ENCODE results near the gene PGD.

PGD gene

DNA sequence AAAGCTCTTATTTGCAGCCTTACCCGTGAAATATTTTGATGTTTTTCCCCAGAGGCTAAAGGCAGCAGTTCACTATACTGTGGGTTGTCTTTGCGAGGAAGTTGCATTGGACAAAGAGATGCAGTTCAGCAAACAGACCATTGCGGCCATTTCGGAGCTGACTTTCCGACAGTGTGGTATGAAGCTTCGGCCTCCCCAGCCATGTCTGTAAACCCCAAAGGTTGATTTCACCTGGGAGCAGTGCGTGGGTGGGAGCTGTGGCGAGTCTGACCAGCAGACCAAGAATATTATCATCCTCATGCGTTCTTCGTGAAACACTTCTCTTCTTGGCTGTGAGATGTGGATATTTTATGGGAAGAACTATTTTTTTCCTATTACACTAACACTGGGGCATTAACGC, 34.9 kb downstream of the PGD start:
- DNase-seq = no peak
- no peak overlapping the region for H2BK5ac ChIP-seq (ENCODE audit: low read depth, low read length, poor library complexity, severe bottlenecking)
- H4K8ac ChIP-seq (ENCODE audit: low read length) = no peak overlapping the region
- H3K36me3 ChIP-seq (ENCODE audit: control insufficient read depth in 1 of 2, insufficient read depth in 2 of 2, low read depth in 1 of 2, low read length in 2 of 2) = peaks cover 0 to 5% of the 10 kb centered on the region in 2 experiments
- no peak overlapping the region for H3K4me3 ChIP-seq (ENCODE audit: insufficient read depth in 1 of 2, low read depth in 1 of 2, low read length in 2 of 2)
- H2BK15ac ChIP-seq (ENCODE audit: low read depth, poor library complexity, severe bottlenecking) = no peak overlapping the region
- peaks cover 34% of the 10 kb centered on the region for H3K79me1 ChIP-seq (replicated peaks; ENCODE audit: low read length, poor library complexity, severe bottlenecking)
- no peak overlapping the region for H3K27ac ChIP-seq (ENCODE audit: low read length, poor library complexity, severe bottlenecking)
- no peak overlapping the region for H3K14ac ChIP-seq (ENCODE audit: low read length in 2 of 2)
- peaks cover 14% of the 10 kb centered on the region for H3K4me1 ChIP-seq (ENCODE audit: control insufficient read depth, insufficient read depth, low read depth, low read length)
- H3K18ac ChIP-seq (ENCODE audit: low read depth in 1 of 2, low read length in 2 of 2) = no peak overlapping the region
- H3K9me3 ChIP-seq (ENCODE audit: control insufficient read depth, low read length) = no peaks in the 10 kb centered on the region
- WGBS = 94% methylated on average over 8 of the region's 11 CpGs
- no peak overlapping the region for H3K9ac ChIP-seq (ENCODE audit: low read length)
- no peak overlapping the region for H2BK12ac ChIP-seq (ENCODE audit: low read length in 2 of 2)
- no peak overlapping the region for H3K4me2 ChIP-seq (ENCODE audit: low read length, poor library complexity, severe bottlenecking)
- H2AK5ac ChIP-seq (ENCODE audit: low read length, severe bottlenecking) = no peak overlapping the region
- H2BK120ac ChIP-seq (ENCODE audit: low read depth, low read length) = no peak overlapping the region
- H3K23ac ChIP-seq (ENCODE audit: low read length in 2 of 2) = no peak overlapping the region
- no peak overlapping the region for H4K91ac ChIP-seq (ENCODE audit: low read length)
- H2AFZ ChIP-seq (ENCODE audit: low read depth, low read length) = no peak overlapping the region
- no peaks in the 10 kb centered on the region for H3K27me3 ChIP-seq (ENCODE audit: control insufficient read depth in 1 of 2, insufficient read depth in 1 of 2, low read length in 2 of 2)
- H3K4ac ChIP-seq (ENCODE audit: low read depth in 1 of 2, low read length in 2 of 2) = no peak overlapping the region

DNA sequence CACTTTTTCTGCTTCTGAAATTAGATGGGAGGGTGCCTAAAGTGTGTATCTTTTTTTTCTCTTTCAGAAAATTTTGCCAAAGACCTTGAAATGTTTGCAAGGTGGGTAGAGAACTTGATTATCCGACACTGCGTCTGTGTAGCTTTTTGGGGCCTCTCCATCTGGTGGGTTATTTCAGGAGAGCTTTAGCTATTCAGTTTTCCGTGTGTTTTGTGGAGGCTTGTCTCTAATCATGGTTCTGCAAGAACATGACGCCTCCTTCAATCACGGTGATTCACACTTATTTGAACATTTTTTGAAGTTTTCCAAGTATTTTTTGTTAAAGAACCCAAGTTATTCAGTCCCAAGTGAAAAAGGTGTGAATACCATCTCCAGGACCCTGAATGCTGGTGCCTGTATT, 35.7 kb downstream of the PGD start:
- WGBS = 94% methylated on average over 5 of the region's 5 CpGs
- no peaks in the 10 kb centered on the region for H3K27me3 ChIP-seq (ENCODE audit: control insufficient read depth in 1 of 2, insufficient read depth in 1 of 2, low read length in 2 of 2)
- H3K18ac ChIP-seq (ENCODE audit: low read depth in 1 of 2, low read length in 2 of 2) = no peak overlapping the region
- H3K4ac ChIP-seq (ENCODE audit: low read depth in 1 of 2, low read length in 2 of 2) = no peak overlapping the region
- no peak overlapping the region for H3K4me3 ChIP-seq (ENCODE audit: insufficient read depth in 1 of 2, low read depth in 1 of 2, low read length in 2 of 2)
- no peak overlapping the region for H2BK12ac ChIP-seq (ENCODE audit: low read length in 2 of 2)
- no peak overlapping the region for H3K27ac ChIP-seq (ENCODE audit: low read length, poor library complexity, severe bottlenecking)
- no peak overlapping the region for H2BK15ac ChIP-seq (ENCODE audit: low read depth, poor library complexity, severe bottlenecking)
- no peak overlapping the region for H2BK120ac ChIP-seq (ENCODE audit: low read depth, low read length)
- H3K9me3 ChIP-seq (ENCODE audit: control insufficient read depth, low read length) = no peaks in the 10 kb centered on the region
- no peak overlapping the region for H2BK5ac ChIP-seq (ENCODE audit: low read depth, low read length, poor library complexity, severe bottlenecking)
- no peak overlapping the region for H2AK5ac ChIP-seq (ENCODE audit: low read length, severe bottlenecking)
- H3K9ac ChIP-seq (ENCODE audit: low read length) = no peak overlapping the region
- no peak overlapping the region for H3K23ac ChIP-seq (ENCODE audit: low read length in 2 of 2)
- H3K4me1 ChIP-seq (ENCODE audit: control insufficient read depth, insufficient read depth, low read depth, low read length) = peaks cover 14% of the 10 kb centered on the region
- H3K36me3 ChIP-seq (ENCODE audit: control insufficient read depth in 1 of 2, insufficient read depth in 2 of 2, low read depth in 1 of 2, low read length in 2 of 2) = peaks cover 0 to 5% of the 10 kb centered on the region in 2 experiments
- no peak overlapping the region for H4K91ac ChIP-seq (ENCODE audit: low read length)
- no peak overlapping the region for H4K8ac ChIP-seq (ENCODE audit: low read length)
- H3K4me2 ChIP-seq (ENCODE audit: low read length, poor library complexity, severe bottlenecking) = no peak overlapping the region
- DNase-seq = no peak
- no peak overlapping the region for H3K14ac ChIP-seq (ENCODE audit: low read length in 2 of 2)
- no peak overlapping the region for H2AFZ ChIP-seq (ENCODE audit: low read depth, low read length)
- H3K79me1 ChIP-seq (replicated peaks; ENCODE audit: low read length, poor library complexity, severe bottlenecking) = peaks cover 34% of the 10 kb centered on the region

DNA sequence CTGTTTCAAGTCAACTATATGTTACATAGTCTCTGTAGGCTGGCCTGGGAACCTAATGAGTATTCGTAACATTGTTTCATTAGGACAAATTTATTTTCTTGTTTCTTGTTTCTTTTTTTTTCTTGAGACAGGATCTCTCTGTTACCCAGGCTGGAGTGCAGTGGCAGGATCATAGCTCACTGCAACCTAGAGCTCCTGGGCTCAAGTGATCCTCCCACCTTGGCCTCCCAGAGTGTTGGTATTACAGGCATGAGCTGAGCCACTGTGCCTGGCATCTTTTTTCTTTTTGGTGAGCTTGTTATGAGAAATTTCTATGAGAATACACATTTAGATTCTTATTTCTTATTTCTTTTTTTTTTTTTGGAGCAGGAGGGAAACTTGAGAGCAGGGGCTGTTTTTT, 38.2 kb downstream of the PGD start:
- no peak overlapping the region for H3K23ac ChIP-seq (ENCODE audit: low read length in 2 of 2)
- H2BK5ac ChIP-seq (ENCODE audit: low read depth, low read length, poor library complexity, severe bottlenecking) = no peak overlapping the region
- no peak overlapping the region for H2BK15ac ChIP-seq (ENCODE audit: low read depth, poor library complexity, severe bottlenecking)
- H3K4me3 ChIP-seq (ENCODE audit: insufficient read depth in 1 of 2, low read depth in 1 of 2, low read length in 2 of 2) = no peak overlapping the region
- H3K79me1 ChIP-seq (replicated peaks; ENCODE audit: low read length, poor library complexity, severe bottlenecking) = peaks cover 22% of the 10 kb centered on the region
- peaks cover 0 to 16% of the 10 kb centered on the region in 2 experiments for H3K36me3 ChIP-seq (ENCODE audit: control insufficient read depth in 1 of 2, insufficient read depth in 2 of 2, low read depth in 1 of 2, low read length in 2 of 2)
- peaks cover 7% of the 10 kb centered on the region for H3K4me1 ChIP-seq (ENCODE audit: control insufficient read depth, insufficient read depth, low read depth, low read length)
- no peaks in the 10 kb centered on the region for H3K9me3 ChIP-seq (ENCODE audit: control insufficient read depth, low read length)
- no peak for DNase-seq
- H2BK120ac ChIP-seq (ENCODE audit: low read depth, low read length) = no peak overlapping the region
- no peak overlapping the region for H2AK5ac ChIP-seq (ENCODE audit: low read length, severe bottlenecking)
- H3K27me3 ChIP-seq (ENCODE audit: control insufficient read depth in 1 of 2, insufficient read depth in 1 of 2, low read length in 2 of 2) = no peaks in the 10 kb centered on the region
- H3K14ac ChIP-seq (ENCODE audit: low read length in 2 of 2) = no peak overlapping the region
- H3K4ac ChIP-seq (ENCODE audit: low read depth in 1 of 2, low read length in 2 of 2) = no peak overlapping the region
- H4K91ac ChIP-seq (ENCODE audit: low read length) = no peak overlapping the region
- no peak overlapping the region for H3K18ac ChIP-seq (ENCODE audit: low read depth in 1 of 2, low read length in 2 of 2)
- no peak overlapping the region for H3K4me2 ChIP-seq (ENCODE audit: low read length, poor library complexity, severe bottlenecking)
- no peak overlapping the region for H3K27ac ChIP-seq (ENCODE audit: low read length, poor library complexity, severe bottlenecking)
- WGBS = 100% methylated on average over 1 of the region's 1 CpG
- H2BK12ac ChIP-seq (ENCODE audit: low read length in 2 of 2) = no peak overlapping the region
- no peak overlapping the region for H3K9ac ChIP-seq (ENCODE audit: low read length)
- no peak overlapping the region for H4K8ac ChIP-seq (ENCODE audit: low read length)
- no peak overlapping the region for H2AFZ ChIP-seq (ENCODE audit: low read depth, low read length)

DNA sequence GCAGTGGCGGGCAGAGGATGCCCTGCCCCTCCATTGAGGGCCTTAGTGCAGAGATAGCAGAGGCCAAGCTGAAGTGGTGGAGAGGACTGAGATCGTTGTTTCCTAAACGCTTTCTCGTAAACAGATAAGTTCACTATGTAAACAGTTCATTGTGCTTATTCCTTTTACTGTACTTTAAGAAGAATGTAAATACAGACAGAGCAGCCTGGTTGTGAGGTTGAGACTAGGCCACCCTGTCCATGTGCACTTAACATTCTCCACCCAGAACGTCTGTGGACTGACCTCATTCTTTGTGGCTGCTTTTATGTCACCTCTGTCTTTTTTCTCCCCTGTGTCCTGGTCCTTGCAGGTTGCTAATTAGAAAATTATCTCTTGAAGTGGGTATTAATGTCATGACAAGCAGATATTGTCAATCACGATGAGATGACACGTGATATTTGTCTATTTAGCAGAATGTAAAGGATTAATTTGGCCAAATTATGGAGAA, 39.9 kb downstream of the PGD start:
- Histone ChIP-seq H4K8ac (ENCODE audit: low read length) (no peak overlapping the region), H4K91ac (ENCODE audit: low read length) (no peak overlapping the region), H3K4ac (ENCODE audit: low read depth in 1 of 2, low read length in 2 of 2) (no peak overlapping the region), H3K79me1 (replicated peaks; ENCODE audit: low read length, poor library complexity, severe bottlenecking) (peaks cover 12% of the 10 kb centered on the region), H2BK120ac (ENCODE audit: low read depth, low read length) (no peak overlapping the region), H3K18ac (ENCODE audit: low read depth in 1 of 2, low read length in 2 of 2) (no peak overlapping the region), H2AK5ac (ENCODE audit: low read length, severe bottlenecking) (no peak overlapping the region), H3K9ac (ENCODE audit: low read length) (no peak overlapping the region), H2BK5ac (ENCODE audit: low read depth, low read length, poor library complexity, severe bottlenecking) (no peak overlapping the region), H3K23ac (ENCODE audit: low read length in 2 of 2) (no peak overlapping the region), H3K27me3 (ENCODE audit: control insufficient read depth in 1 of 2, insufficient read depth in 1 of 2, low read length in 2 of 2) (no peaks in the 10 kb centered on the region), H3K4me1 (ENCODE audit: control insufficient read depth, insufficient read depth, low read depth, low read length) (no peaks in the 10 kb centered on the region), H3K9me3 (ENCODE audit: control insufficient read depth, low read length) (no peaks in the 10 kb centered on the region), H3K14ac (ENCODE audit: low read length in 2 of 2) (no peak overlapping the region), H3K4me2 (ENCODE audit: low read length, poor library complexity, severe bottlenecking) (no peak overlapping the region), H2AFZ (ENCODE audit: low read depth, low read length) (no peak overlapping the region), H3K36me3 (ENCODE audit: control insufficient read depth in 1 of 2, insufficient read depth in 2 of 2, low read depth in 1 of 2, low read length in 2 of 2) (peaks cover 0 to 22% of the 10 kb centered on the region in 2 experiments), H3K27ac (ENCODE audit: low read length, poor library complexity, severe bottlenecking) (no peak overlapping the region), H2BK12ac (ENCODE audit: low read length in 2 of 2) (no peak overlapping the region), H2BK15ac (ENCODE audit: low read depth, poor library complexity, severe bottlenecking) (no peak overlapping the region), H3K4me3 (ENCODE audit: insufficient read depth in 1 of 2, low read depth in 1 of 2, low read length in 2 of 2) (no peak overlapping the region)
- 61% methylated on average over 4 of the region's 7 CpGs for WGBS
- peak; percentile 78 for DNase-seq

Measured in mesenchymal stem cell (in vitro differentiated cells and primary cell).